Stimulated activated naive CD8-positive, alpha-beta T cell treated with anti-CD3 and anti-CD28 coated beads, Interleukin-15, amount 100 ng/mL, for 72 hours (primary cell): ENCODE data around the gene DMRT1.

Experiments used
- ATAC-seq: fragments of 150-1000 bp; cut with Tn5 transposase; 2 replicates; pipeline ENCODE4 v1.10.0; 2021; ENCODE audit warnings: mild to moderate bottlenecking, moderate library complexity
- DNase-seq, 2 donors: peaks; one replicate each; pipeline ENCODE4 v3.0.0; 2021 to 2022
- H3K27ac Mint-ChIP-seq, 2 donors: one replicate each; pipeline ENCODE4 v1.8.0; 2022; ENCODE audit warnings: mild to moderate bottlenecking in 2 of 2, mixed read lengths in 2 of 2, moderate library complexity in 2 of 2
- H3K27me3 Mint-ChIP-seq: one replicate; pipeline ENCODE4 v1.8.0; 2022; ENCODE audit warnings: mixed read lengths
- H3K4me1 Mint-ChIP-seq: one replicate; pipeline ENCODE4 v1.8.0; 2022; ENCODE audit warnings: mild to moderate bottlenecking, mixed read lengths
- H3K4me3 Mint-ChIP-seq, 2 donors: one replicate each; pipeline ENCODE4 v1.8.0; 2022; ENCODE audit warnings: mild to moderate bottlenecking in 2 of 2, mixed read lengths in 2 of 2, moderate library complexity in 1 of 2
- H3K9me3 Mint-ChIP-seq, 2 donors: one replicate each; pipeline ENCODE4 v1.8.0; 2022; ENCODE audit warnings: mixed read lengths in 2 of 2

DMRT1 gene

GRCh38 chr9:841371-842209 lies at the start of gene DMRT1:
Gene DMRT1, plus strand, starts transcription at chr9:841697. Its CDS starts 142 bp downstream, at chr9:841839.
- no peak for DNase-seq
- Mint-ChIP-seq H3K9me3 (no peaks in the 10 kb centered on the region), H3K4me1 (peaks cover 24% of the 10 kb centered on the region), H3K27me3 (peaks cover 79% of the 10 kb centered on the region), H3K27ac (no peak within 1 kb of the TSS), H3K4me3 (peak within 1 kb of the TSS in 1 of 2 donors; percentile 13)
- no peak for ATAC-seq

- no peaks in the 10 kb centered on the region for H3K4me1 Mint-ChIP-seq
- H3K9me3 Mint-ChIP-seq = no peaks in the 10 kb centered on the region
- ATAC-seq = no peak
- no peak overlapping the region for H3K4me3 Mint-ChIP-seq
- DNase-seq = no peak
- H3K27ac Mint-ChIP-seq = no peak overlapping the region
- H3K27me3 Mint-ChIP-seq = no peaks in the 10 kb centered on the region
Observed at GRCh38 chr9:792331-793260, 48.9 kb upstream of the DMRT1 start.

GRCh38 chr9:794386-794785 lies 47.1 kb upstream of the DMRT1 start:
- Mint-ChIP-seq H3K27ac (no peak overlapping the region), H3K4me3 (no peak overlapping the region), H3K9me3 (no peaks in the 10 kb centered on the region), H3K4me1 (no peaks in the 10 kb centered on the region), H3K27me3 (no peaks in the 10 kb centered on the region)
- no peak for DNase-seq
- no peak for ATAC-seq

DNA sequence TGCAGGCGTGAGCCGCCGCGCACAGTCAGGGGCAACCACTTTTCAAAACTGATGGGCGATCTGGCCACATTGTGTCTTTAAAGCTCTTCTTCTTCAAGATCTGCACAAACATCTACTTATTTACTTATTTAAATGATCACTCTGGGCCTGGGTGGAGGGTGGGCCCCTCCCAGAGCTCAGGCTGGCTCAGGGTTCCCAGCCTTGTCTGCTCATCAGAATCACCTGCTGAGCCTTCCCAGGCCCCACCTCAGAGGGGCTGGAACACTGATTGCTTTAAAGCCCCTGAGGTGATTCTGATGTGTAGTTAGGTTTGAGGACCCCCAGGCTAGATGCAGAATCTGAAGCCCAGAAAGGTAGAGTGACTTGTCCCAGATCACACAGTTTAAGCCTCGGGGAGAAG lies 45.6 kb upstream of the DMRT1 start:
- H3K27me3 Mint-ChIP-seq = peaks cover 8% of the 10 kb centered on the region
- DNase-seq = no peak
- H3K9me3 Mint-ChIP-seq = no peaks in the 10 kb centered on the region
- H3K4me1 Mint-ChIP-seq = no peaks in the 10 kb centered on the region
- no peak overlapping the region for H3K4me3 Mint-ChIP-seq
- no peak for ATAC-seq
- H3K27ac Mint-ChIP-seq = no peak overlapping the region

DNA sequence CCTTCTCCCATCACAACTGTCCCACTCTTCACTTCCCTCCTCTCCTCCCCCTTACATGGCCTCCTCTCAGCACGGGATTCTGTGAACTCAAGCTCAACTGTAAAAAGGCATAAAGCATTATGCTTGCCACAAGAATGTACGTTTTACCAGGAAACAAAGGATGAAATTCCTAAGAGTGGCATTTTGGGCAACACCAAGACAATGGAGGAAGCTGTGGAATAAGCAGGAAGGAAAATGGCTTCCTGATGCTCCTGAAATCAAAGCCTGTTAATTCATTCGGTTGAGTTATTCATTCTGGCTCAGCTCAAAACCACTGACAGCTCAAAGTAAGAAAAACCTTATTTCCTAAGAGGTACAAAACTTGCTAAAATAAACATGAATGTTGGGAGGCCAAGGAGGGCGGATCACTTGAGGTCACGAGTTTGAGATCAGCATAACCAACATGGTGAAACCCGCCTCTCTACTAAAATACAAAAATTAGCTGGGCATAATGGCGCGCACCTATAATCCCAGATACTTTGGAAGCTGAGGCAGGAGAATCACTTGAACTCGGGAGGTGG lies 40.8 kb upstream of the DMRT1 start:
- Mint-ChIP-seq H3K4me3 (no peak overlapping the region), H3K27me3 (peaks cover 29% of the 10 kb centered on the region), H3K27ac (no peak overlapping the region), H3K9me3 (no peaks in the 10 kb centered on the region), H3K4me1 (no peaks in the 10 kb centered on the region)
- no peak for DNase-seq
- ATAC-seq = no peak

- H3K9me3 Mint-ChIP-seq = no peaks in the 10 kb centered on the region
Observed at GRCh38 chr9:801399-802071, 40.0 kb upstream of the DMRT1 start.

GRCh38 chr9:804026-804425 lies 37.5 kb upstream of the DMRT1 start:
- Mint-ChIP-seq H3K27ac (no peak overlapping the region), H3K4me1 (no peaks in the 10 kb centered on the region), H3K9me3 (no peaks in the 10 kb centered on the region), H3K27me3 (peaks cover 41% of the 10 kb centered on the region), H3K4me3 (no peak overlapping the region)
- no peak for DNase-seq
- ATAC-seq = no peak

More at GRCh38 chr9:801399-802071, 40.0 kb upstream of the DMRT1 start:
- no peak for DNase-seq
- Mint-ChIP-seq H3K27me3 (peaks cover 29% of the 10 kb centered on the region), H3K4me1 (no peaks in the 10 kb centered on the region), H3K27ac (no peak overlapping the region), H3K4me3 (no peak overlapping the region)
- ATAC-seq = no peak

GRCh38 chr9:805151-805550 lies 36.3 kb upstream of the DMRT1 start:
- Mint-ChIP-seq H3K4me3 (no peak overlapping the region), H3K27ac (peak overlapping the region in 1 of 2 donors; percentile 95), H3K9me3 (no peaks in the 10 kb centered on the region), H3K27me3 (peaks cover 40% of the 10 kb centered on the region), H3K4me1 (no peaks in the 10 kb centered on the region)
- ATAC-seq (no peak), DNase-seq (no peak)

GRCh38 chr9:806285-807156 lies 35.0 kb upstream of the DMRT1 start:
- H3K27me3 Mint-ChIP-seq = peaks cover 28% of the 10 kb centered on the region
- ATAC-seq (peak; percentile 49), DNase-seq (no peak)
- H3K4me3 Mint-ChIP-seq = no peak overlapping the region
- no peaks in the 10 kb centered on the region for H3K4me1 Mint-ChIP-seq
- no peak overlapping the region for H3K27ac Mint-ChIP-seq
- H3K9me3 Mint-ChIP-seq = no peaks in the 10 kb centered on the region

DNA sequence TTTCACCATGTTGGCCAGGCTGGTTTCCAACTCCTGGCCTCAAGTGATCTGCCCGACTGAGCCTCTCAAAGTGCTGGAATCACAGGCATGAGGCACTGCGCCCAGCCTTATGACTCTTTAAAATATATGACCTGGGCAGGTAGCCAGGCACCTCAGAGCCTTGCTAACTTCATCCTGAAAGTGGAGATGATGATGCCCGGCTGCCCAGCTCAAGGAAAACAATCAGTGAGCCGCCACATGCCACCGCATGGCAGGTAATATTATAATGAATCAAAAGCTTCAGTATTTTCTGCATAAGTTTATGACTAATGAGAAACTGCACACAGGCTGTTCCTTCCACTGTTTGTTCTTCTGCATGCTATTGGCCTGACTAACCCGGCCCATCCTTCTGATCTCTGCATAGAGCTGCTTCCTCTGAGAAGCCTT lies 30.4 kb upstream of the DMRT1 start:
- Mint-ChIP-seq H3K27ac (no peak overlapping the region), H3K4me3 (no peak overlapping the region), H3K4me1 (no peaks in the 10 kb centered on the region), H3K27me3 (peaks cover 12% of the 10 kb centered on the region), H3K9me3 (no peaks in the 10 kb centered on the region)
- no peak for ATAC-seq
- DNase-seq = no peak

DNA sequence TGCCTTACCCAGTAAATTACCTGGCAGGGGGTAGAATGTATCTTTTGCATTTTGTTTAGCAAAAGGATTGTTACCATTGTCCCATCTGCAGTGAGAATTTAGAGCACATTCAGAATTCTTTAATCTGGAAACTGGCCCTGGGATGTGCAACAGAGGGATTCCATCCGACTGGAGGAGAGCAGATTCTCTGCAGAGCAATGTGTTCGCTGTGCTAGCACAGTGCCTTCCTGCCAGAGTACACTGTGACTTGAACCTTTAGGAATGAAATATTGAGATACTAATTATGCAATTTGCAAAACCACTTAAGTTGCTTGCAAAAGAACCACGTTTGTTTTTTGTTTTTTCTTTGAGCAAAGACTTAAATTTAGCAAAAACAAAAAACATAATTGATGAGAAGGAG lies 22.5 kb upstream of the DMRT1 start:
- H3K27me3 Mint-ChIP-seq = peaks cover 25% of the 10 kb centered on the region
- no peaks in the 10 kb centered on the region for H3K9me3 Mint-ChIP-seq
- no peak overlapping the region for H3K27ac Mint-ChIP-seq
- no peak overlapping the region for H3K4me3 Mint-ChIP-seq
- peaks cover 10% of the 10 kb centered on the region for H3K4me1 Mint-ChIP-seq
- no peak for DNase-seq
- ATAC-seq = no peak

DNA sequence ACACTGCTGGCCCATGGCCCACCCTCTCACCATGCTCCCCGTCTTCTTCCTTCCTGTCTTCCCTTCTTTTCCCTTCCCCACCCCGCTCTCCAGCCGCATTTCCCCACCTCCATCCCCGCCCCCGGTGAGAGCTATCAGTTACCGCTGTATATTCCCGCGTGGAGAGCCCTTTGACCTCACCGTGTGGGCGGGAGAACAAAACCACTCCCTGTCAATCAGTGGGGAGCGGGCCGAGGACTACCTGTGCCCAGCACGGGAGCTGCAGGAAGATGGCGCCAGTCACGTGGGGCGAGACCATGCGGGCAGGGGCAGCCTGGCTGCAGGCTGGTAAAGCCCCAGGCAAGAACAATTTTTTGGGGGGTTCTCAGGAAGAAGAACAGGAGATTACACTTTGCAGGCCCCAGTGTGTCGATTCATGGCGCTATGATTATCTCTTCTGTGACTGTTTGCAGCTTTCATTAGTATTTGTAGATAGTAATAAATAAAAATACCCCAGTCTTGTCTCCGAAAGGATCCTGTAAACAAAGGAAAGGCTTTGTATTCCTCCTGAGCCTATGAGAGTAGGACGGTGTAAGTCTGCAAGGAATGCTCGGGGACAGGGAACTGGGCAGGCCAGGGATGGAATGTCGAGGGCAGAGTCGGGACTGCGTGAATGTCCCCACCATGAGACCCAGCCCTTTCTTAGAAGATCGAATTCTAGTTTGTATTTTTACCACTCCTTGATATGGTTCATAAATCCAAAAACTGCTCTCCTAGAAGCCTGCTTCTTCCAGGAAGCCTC lies 14.8 kb upstream of the DMRT1 start:
- no peak overlapping the region for H3K27ac Mint-ChIP-seq
- peaks cover 17% of the 10 kb centered on the region for H3K27me3 Mint-ChIP-seq
- DNase-seq (no peak), ATAC-seq (no peak)
- no peak overlapping the region for H3K4me3 Mint-ChIP-seq
- no peaks in the 10 kb centered on the region for H3K4me1 Mint-ChIP-seq
- H3K9me3 Mint-ChIP-seq = no peaks in the 10 kb centered on the region

- Mint-ChIP-seq H3K4me1 (peaks cover 24% of the 10 kb centered on the region), H3K9me3 (no peaks in the 10 kb centered on the region), H3K27me3 (peaks cover 67% of the 10 kb centered on the region), H3K4me3 (no peak overlapping the region), H3K27ac (no peak overlapping the region)
- DNase-seq (no peak), ATAC-seq (no peak)
Observed at GRCh38 chr9:840343-840742, 1.2 kb upstream of the DMRT1 start.
